ENCODE results near the gene GPS1.
A peak's percentile ranks its signal among the peaks of the same experiment; 100 is the strongest.

GPS1 gene

DNA sequence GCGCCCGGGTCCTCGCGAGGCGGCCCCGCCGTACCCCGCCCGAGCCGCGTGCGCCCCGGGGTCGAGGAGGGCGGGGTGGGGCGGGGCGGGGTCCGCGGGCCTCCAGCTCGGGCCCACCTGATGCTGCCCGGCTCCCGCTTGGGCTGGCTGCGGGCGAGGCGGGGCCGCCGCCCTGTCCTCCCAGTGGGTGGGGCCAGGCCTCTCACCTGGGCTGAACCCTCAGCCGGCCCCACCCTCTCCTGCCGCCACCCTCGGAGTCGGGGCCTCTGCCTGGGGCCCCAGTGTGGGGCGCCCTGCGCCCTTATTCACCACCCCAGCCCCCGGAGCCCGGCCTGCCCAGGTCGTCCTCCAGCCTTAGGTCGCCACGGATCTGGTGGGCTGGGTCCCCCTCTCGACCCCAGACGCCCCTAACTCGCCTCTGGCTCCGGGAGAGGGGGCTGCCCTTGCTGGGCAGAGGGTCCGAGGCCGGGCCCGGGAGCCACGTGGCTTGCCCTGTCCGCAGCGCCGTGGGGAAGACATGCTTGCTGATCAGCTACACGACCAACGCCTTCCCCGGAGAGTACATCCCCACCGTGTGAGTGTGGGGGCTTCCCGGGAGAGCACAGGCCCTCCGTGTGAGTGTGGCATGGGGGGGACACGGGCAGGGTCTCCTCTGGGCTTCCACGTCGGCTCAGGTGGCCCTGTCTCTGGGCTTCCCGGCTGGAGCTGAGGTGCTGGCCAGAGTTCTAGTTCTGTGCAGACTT, 19.6 kb upstream of the GPS1 start:
- TF ChIP-seq SIN3A (IDR thresholded peaks at IDR 0.05; ENCODE audit: borderline replicate concordance, insufficient read depth, low read length) (no peak), TAF1 (IDR thresholded peaks at IDR 0.05; ENCODE audit: borderline replicate concordance, insufficient read depth, low read length) (no peak), FOXP2 (optimal IDR thresholded peaks at IDR 0.05; ENCODE audit: borderline replicate concordance, extremely low read depth, extremely low read length, insufficient read depth) (no peak), POLR2AphosphoS5 (IDR thresholded peaks at IDR 0.05; ENCODE audit: low read depth, low read length) (no peak)
- TF ChIP-seq, protein P1, sequence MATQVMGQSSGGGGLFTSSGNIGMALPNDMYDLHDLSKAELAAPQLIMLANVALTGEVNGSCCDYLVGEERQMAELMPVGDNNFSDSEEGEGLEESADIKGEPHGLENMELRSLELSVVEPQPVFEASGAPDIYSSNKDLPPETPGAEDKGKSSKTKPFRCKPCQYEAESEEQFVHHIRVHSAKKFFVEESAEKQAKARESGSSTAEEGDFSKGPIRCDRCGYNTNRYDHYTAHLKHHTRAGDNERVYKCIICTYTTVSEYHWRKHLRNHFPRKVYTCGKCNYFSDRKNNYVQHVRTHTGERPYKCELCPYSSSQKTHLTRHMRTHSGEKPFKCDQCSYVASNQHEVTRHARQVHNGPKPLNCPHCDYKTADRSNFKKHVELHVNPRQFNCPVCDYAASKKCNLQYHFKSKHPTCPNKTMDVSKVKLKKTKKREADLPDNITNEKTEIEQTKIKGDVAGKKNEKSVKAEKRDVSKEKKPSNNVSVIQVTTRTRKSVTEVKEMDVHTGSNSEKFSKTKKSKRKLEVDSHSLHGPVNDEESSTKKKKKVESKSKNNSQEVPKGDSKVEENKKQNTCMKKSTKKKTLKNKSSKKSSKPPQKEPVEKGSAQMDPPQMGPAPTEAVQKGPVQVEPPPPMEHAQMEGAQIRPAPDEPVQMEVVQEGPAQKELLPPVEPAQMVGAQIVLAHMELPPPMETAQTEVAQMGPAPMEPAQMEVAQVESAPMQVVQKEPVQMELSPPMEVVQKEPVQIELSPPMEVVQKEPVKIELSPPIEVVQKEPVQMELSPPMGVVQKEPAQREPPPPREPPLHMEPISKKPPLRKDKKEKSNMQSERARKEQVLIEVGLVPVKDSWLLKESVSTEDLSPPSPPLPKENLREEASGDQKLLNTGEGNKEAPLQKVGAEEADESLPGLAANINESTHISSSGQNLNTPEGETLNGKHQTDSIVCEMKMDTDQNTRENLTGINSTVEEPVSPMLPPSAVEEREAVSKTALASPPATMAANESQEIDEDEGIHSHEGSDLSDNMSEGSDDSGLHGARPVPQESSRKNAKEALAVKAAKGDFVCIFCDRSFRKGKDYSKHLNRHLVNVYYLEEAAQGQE (IDR thresholded peaks at IDR 0.05; ENCODE audit: insufficient read depth in 1 of 2, low read depth in 2 of 2, low read length in 2 of 2), result no peak

- TF ChIP-seq SIN3A (IDR thresholded peaks at IDR 0.05; ENCODE audit: borderline replicate concordance, insufficient read depth, low read length) (no peak), FOXP2 (optimal IDR thresholded peaks at IDR 0.05; ENCODE audit: borderline replicate concordance, extremely low read depth, extremely low read length, insufficient read depth) (no peak), POLR2AphosphoS5 (IDR thresholded peaks at IDR 0.05; ENCODE audit: low read depth, low read length) (no peak), TAF1 (IDR thresholded peaks at IDR 0.05; ENCODE audit: borderline replicate concordance, insufficient read depth, low read length) (no peak)
- TF ChIP-seq, protein P1 (IDR thresholded peaks at IDR 0.05; ENCODE audit: insufficient read depth in 1 of 2, low read depth in 2 of 2, low read length in 2 of 2), result no peak
Observed at GRCh38 chr17:82033359-82034085, 18.2 kb upstream of the GPS1 start.

- TF ChIP-seq FOXP2 (optimal IDR thresholded peaks at IDR 0.05; ENCODE audit: borderline replicate concordance, extremely low read depth, extremely low read length, insufficient read depth), result no peak
- TF ChIP-seq POLR2AphosphoS5 (IDR thresholded peaks at IDR 0.05; ENCODE audit: low read depth, low read length), result peak; percentile 33; the same call in 1 of the 2 replicates
Observed at GRCh38 chr17:82034371-82035011, 17.2 kb upstream of the GPS1 start.

- TF ChIP-seq, protein P1 (IDR thresholded peaks at IDR 0.05; ENCODE audit: insufficient read depth in 1 of 2, low read depth in 2 of 2, low read length in 2 of 2), result no peak
- TF ChIP-seq TAF1 (IDR thresholded peaks at IDR 0.05; ENCODE audit: borderline replicate concordance, insufficient read depth, low read length), result no peak
- no peak for TF ChIP-seq SIN3A (IDR thresholded peaks at IDR 0.05; ENCODE audit: borderline replicate concordance, insufficient read depth, low read length)
- TF ChIP-seq FOXP2 (optimal IDR thresholded peaks at IDR 0.05; ENCODE audit: borderline replicate concordance, extremely low read depth, extremely low read length, insufficient read depth), result no peak
- TF ChIP-seq POLR2AphosphoS5 (IDR thresholded peaks at IDR 0.05; ENCODE audit: low read depth, low read length), result no peak
Observed at GRCh38 chr17:82035488-82035887, 16.2 kb upstream of the GPS1 start.

GRCh38 chr17:82035956-82036633, 15.6 kb upstream of the GPS1 start:
- TF ChIP-seq, protein P1 (IDR thresholded peaks at IDR 0.05; ENCODE audit: insufficient read depth in 1 of 2, low read depth in 2 of 2, low read length in 2 of 2), result no peak
- TF ChIP-seq SIN3A (IDR thresholded peaks at IDR 0.05; ENCODE audit: borderline replicate concordance, insufficient read depth, low read length) (no peak), FOXP2 (optimal IDR thresholded peaks at IDR 0.05; ENCODE audit: borderline replicate concordance, extremely low read depth, extremely low read length, insufficient read depth) (no peak), POLR2AphosphoS5 (IDR thresholded peaks at IDR 0.05; ENCODE audit: low read depth, low read length) (no peak), TAF1 (IDR thresholded peaks at IDR 0.05; ENCODE audit: borderline replicate concordance, insufficient read depth, low read length) (no peak)
